ENCODE results near the gene CPE.

- TF ChIP-seq CTCF (IDR thresholded peaks at IDR 0.05) (no peak), POLR2AphosphoS5 (IDR thresholded peaks at IDR 0.05; ENCODE audit: insufficient read depth in 1 of 2, low read depth in 1 of 2) (no peak)
Observed at GRCh38 chr4:165504184-165504583, 125.4 kb downstream of the CPE start.

Data from vagina (tissue), 2 donors.